ENCODE measurements around the gene C6orf47.
A peak's percentile ranks its signal among the peaks of the same experiment; 100 is the strongest.

The C6orf47 gene

GRCh38 chr6:31639043-31639442 lies 21.5 kb downstream of the C6orf47 start:
- H3K27me3 ChIP-seq: no peaks in the 10 kb centered on the region
- H4K20me1 ChIP-seq: peaks cover 92% of the 10 kb centered on the region
- H3K9me3 ChIP-seq: no peaks in the 10 kb centered on the region
- no peak overlapping the region for H3K4me3 ChIP-seq
- H3K9ac ChIP-seq: no peak overlapping the region
- H3K4me1 ChIP-seq: peaks cover 12% of the 10 kb centered on the region; the same call in 1 of the 2 replicates
- TF ChIP-seq Cebpa-rat (IDR thresholded peaks at IDR 0.05): no peak
- H3K36me3 ChIP-seq: peaks cover 97% of the 10 kb centered on the region
- no peak overlapping the region for H3K4me2 ChIP-seq
- H3K27ac ChIP-seq: 0 out of 2 replicates have a peak overlapping the region, but pooled peaks have one; percentile 18

- peaks cover 98% of the 10 kb centered on the region for H3K36me3 ChIP-seq
- no peaks in the 10 kb centered on the region for H3K27me3 ChIP-seq
- TF ChIP-seq Cebpa-rat (IDR thresholded peaks at IDR 0.05): no peak
- H3K9ac ChIP-seq: no peak overlapping the region
- no peak overlapping the region for H3K4me3 ChIP-seq
- H3K4me1 ChIP-seq: peaks cover 12% of the 10 kb centered on the region; the same call in 1 of the 2 replicates
- no peak overlapping the region for H3K27ac ChIP-seq
- H3K9me3 ChIP-seq: no peaks in the 10 kb centered on the region
- H4K20me1 ChIP-seq: peaks cover 97% of the 10 kb centered on the region
- H3K4me2 ChIP-seq: peak overlapping the region; percentile 19; the same call in 1 of the 2 replicates
Observed at GRCh38 chr6:31636698-31637596, 23.6 kb downstream of the C6orf47 start.

- Histone ChIP-seq H4K20me1 (peaks cover 97% of the 10 kb centered on the region), H3K9me3 (no peaks in the 10 kb centered on the region), H3K4me2 (no peak overlapping the region), H3K9ac (peak overlapping the region; percentile 41; the same call in 1 of the 2 replicates), H3K4me3 (no peak overlapping the region), H3K36me3 (peaks cover 98% of the 10 kb centered on the region), H3K27me3 (no peaks in the 10 kb centered on the region), H3K27ac (no peak overlapping the region), H3K4me1 (peaks cover 12% of the 10 kb centered on the region; the same call in 1 of the 2 replicates)
- no peak for TF ChIP-seq Cebpa-rat (IDR thresholded peaks at IDR 0.05)
Observed at GRCh38 chr6:31634969-31635575, 25.5 kb downstream of the C6orf47 start.

GRCh38 chr6:31634131-31634530 lies 26.4 kb downstream of the C6orf47 start:
- no peak overlapping the region for H3K27ac ChIP-seq
- H3K9me3 ChIP-seq: no peaks in the 10 kb centered on the region
- H3K27me3 ChIP-seq: no peaks in the 10 kb centered on the region
- no peak for TF ChIP-seq Cebpa-rat (IDR thresholded peaks at IDR 0.05)
- peaks cover 12% of the 10 kb centered on the region; the same call in 1 of the 2 replicates for H3K4me1 ChIP-seq
- no peak overlapping the region for H3K9ac ChIP-seq
- H4K20me1 ChIP-seq: peaks cover 97% of the 10 kb centered on the region
- H3K4me3 ChIP-seq: no peak overlapping the region
- no peak overlapping the region for H3K4me2 ChIP-seq
- H3K36me3 ChIP-seq: peaks cover 98% of the 10 kb centered on the region

DNA sequence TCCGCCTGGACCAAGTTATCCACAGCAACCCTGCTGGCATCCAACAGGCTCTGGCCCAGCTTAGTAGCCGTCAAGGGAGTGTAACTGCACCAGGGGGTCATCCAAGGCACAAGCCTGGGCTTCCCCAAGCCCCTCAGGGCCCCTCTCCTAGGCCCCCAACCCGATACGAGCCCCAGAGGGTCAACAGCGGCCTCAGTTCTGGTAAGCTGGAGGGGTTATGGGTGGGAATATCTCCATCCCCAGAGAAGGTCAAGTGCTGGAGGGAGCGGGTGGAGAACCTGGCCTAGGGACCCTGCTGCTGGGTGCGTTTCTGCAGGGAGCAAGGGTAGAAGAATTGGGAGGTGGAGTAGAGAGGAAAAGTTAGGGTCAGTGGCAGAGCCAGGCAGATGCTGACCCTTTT lies 27.1 kb downstream of the C6orf47 start:
- H3K27ac ChIP-seq: no peak overlapping the region

DNA sequence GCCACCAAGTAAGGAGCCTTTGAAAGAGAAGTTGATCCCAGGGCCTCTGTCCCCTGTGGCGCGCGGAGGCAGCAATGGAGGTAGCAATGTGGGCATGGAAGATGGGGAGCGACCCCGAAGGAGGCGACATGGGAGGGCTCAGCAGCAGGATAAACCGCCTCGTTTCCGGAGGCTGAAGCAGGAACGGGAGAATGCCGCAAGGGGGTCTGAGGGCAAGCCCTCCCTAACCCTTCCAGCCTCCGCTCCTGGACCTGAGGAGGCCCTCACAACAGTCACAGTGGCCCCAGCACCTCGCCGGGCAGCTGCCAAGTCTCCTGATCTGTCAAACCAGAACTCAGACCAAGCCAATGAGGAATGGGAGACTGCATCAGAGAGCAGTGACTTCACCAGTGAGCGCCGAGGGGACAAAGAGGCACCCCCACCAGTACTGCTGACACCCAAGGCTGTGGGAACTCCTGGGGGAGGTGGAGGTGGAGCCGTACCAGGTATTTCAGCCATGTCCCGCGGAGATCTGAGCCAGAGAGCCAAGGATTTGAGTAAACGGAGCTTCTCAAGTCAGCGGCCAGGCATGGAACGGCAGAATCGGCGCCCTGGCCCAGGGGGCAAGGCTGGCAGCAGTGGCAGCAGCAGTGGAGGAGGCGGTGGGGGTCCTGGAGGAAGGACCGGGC lies 28.2 kb downstream of the C6orf47 start:
- Histone ChIP-seq H3K4me1 (peaks cover 12% of the 10 kb centered on the region; the same call in 1 of the 2 replicates), H3K4me3 (no peak overlapping the region), H3K4me2 (no peak overlapping the region), H3K27me3 (no peaks in the 10 kb centered on the region), H3K36me3 (peaks cover 100% of the 10 kb centered on the region), H3K9ac (peak overlapping the region; percentile 38; the same call in 1 of the 2 replicates), H3K27ac (no peak overlapping the region), H4K20me1 (peaks cover 100% of the 10 kb centered on the region), H3K9me3 (no peaks in the 10 kb centered on the region)
- no peak for TF ChIP-seq Cebpa-rat (IDR thresholded peaks at IDR 0.05)

More for the DNA sequence above, 27.1 kb downstream of the C6orf47 start:
- TF ChIP-seq Cebpa-rat (IDR thresholded peaks at IDR 0.05): no peak
- Histone ChIP-seq H4K20me1 (peaks cover 97% of the 10 kb centered on the region), H3K27me3 (no peaks in the 10 kb centered on the region), H3K4me1 (peaks cover 12% of the 10 kb centered on the region; the same call in 1 of the 2 replicates), H3K4me2 (no peak overlapping the region), H3K36me3 (peaks cover 98% of the 10 kb centered on the region), H3K9me3 (no peaks in the 10 kb centered on the region), H3K9ac (no peak overlapping the region), H3K4me3 (no peak overlapping the region)

GRCh38 chr6:31631681-31632278 lies 28.8 kb downstream of the C6orf47 start:
- Histone ChIP-seq H3K4me2 (no peak overlapping the region), H3K36me3 (peaks cover 100% of the 10 kb centered on the region), H3K27me3 (no peaks in the 10 kb centered on the region), H3K9me3 (no peaks in the 10 kb centered on the region), H3K4me3 (no peak overlapping the region), H3K27ac (no peak overlapping the region), H3K9ac (no peak overlapping the region), H4K20me1 (peaks cover 100% of the 10 kb centered on the region), H3K4me1 (peaks cover 6% of the 10 kb centered on the region; the same call in 1 of the 2 replicates)
- no peak for TF ChIP-seq Cebpa-rat (IDR thresholded peaks at IDR 0.05)

DNA sequence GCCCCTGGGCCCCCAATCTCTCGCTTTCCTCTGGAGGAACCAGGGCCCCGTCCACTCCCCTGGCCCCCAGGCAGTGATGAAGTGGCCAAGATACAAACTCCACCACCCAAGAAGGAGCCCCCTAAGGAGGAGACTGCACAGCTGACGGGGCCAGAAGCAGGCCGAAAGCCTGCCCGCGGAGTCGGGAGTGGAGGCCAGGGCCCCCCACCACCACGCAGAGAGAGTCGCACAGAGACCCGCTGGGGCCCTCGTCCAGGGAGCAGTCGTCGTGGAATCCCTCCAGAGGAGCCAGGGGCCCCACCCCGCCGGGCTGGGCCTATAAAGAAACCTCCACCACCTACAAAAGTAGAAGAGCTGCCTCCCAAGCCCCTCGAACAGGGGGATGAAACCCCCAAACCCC lies 29.4 kb downstream of the C6orf47 start:
- H3K9ac ChIP-seq: no peak overlapping the region
- TF ChIP-seq Cebpa-rat (IDR thresholded peaks at IDR 0.05): no peak
- no peak overlapping the region for H3K4me2 ChIP-seq

More for the DNA sequence above, 29.4 kb downstream of the C6orf47 start:
- Histone ChIP-seq H3K27me3 (no peaks in the 10 kb centered on the region), H3K9me3 (no peaks in the 10 kb centered on the region), H3K4me3 (no peak overlapping the region), H3K27ac (no peak overlapping the region), H3K36me3 (peaks cover 100% of the 10 kb centered on the region), H3K4me1 (peaks cover under 1% of the 10 kb centered on the region; the same call in 1 of the 2 replicates), H4K20me1 (peaks cover 100% of the 10 kb centered on the region)

Data from BLaER1 (cell line).